Measurements from ENCODE around the gene SELENOF.
"Not testable (repeated sequence)": the region's sequence is repeated elsewhere in the genome, so short reads cannot be mapped to it uniquely, and the experiment has no call there.

Gene SELENOF

GRCh38 chr1:86814118-86814517 is 99.8 kb downstream of the SELENOF start:
- DNase-seq (ENCODE audit: low read depth in 2 of 2) = not testable (repeated sequence)
